HEK293 (cell line): Measurements from ENCODE around the gene IFFO2.

Experiments used
- CTCF ChIA-PET: fragments of 350-600 bp; formaldehyde crosslinking; extraction: SDS; loops from one replicate; lab custom pipeline; 2021; ENCODE audit warnings: antibody characterized with exemption; lab: Yijun Ruan, JAX
- POLR2A ChIA-PET: fragments of 300-600 bp; formaldehyde crosslinking; extraction: SDS; loops from one replicate; lab custom pipeline; 2020; ENCODE audit warnings: antibody characterized with exemption, inconsistent platforms; lab: Yijun Ruan, JAX
- H3K27ac ChIP-seq: fragments of 200-500 bp; sonication (Bioruptor generic); 2 replicates; pipeline ENCODE4 v1.5.1; 2014; ENCODE audit warnings: low read depth, low read length, control low read depth, inconsistent platforms; ENCODE audit errors: extremely low read depth
- H3K36me3 ChIP-seq, 2 experiments: fragments of 200-500 bp in 1 of 2; sonication (Bioruptor generic) in 1 of 2; 1 replicate in 1 of 2; 2 replicates in 1 of 2; pipeline ENCODE4 v1.5.1; 2014 to 2017; ENCODE audit warnings: inconsistent platforms in 2 of 2, low read length in 2 of 2; ENCODE audit not compliant: control insufficient read depth in 2 of 2, insufficient read depth in 1 of 2
- H3K4me1 ChIP-seq: fragments of 200-500 bp; sonication (Bioruptor generic); 2 replicates; pipeline ENCODE4 v1.5.1; 2014; ENCODE audit warnings: mild to moderate bottlenecking, low read length, inconsistent platforms; ENCODE audit not compliant: control insufficient read depth, insufficient read depth
- H3K4me3 ChIP-seq: 2 replicates; pipeline ENCODE4 v1.5.1; 2011; ENCODE audit warnings: low read depth, mild to moderate bottlenecking, control low read depth, low read length, moderate library complexity
- H3K9me3 ChIP-seq: fragments of 200-500 bp; sonication (Bioruptor generic); 2 replicates; pipeline ENCODE4 v1.5.1; 2014; ENCODE audit warnings: low read depth, low read length, inconsistent platforms; ENCODE audit not compliant: control insufficient read depth, insufficient read depth
- ELK4 ChIP-seq: IDR thresholded peaks from 2 replicates; pipeline ENCODE4 v1.6.1; 2011; ENCODE audit warnings: mild to moderate bottlenecking, low read depth, low read length, borderline replicate concordance
- KLF9 ChIP-seq: fragments of 450-650 bp; formaldehyde crosslinking; IDR thresholded peaks from 2 replicates; pipeline ENCODE4 v1.5.1; 2016; ENCODE audit warnings: missing biosample characterization, missing genetic modification characterization, low read depth
- OSR2 ChIP-seq: fragments of 450-650 bp; formaldehyde crosslinking; IDR thresholded peaks from 2 replicates; pipeline ENCODE4 v1.5.1; 2016; ENCODE audit warnings: missing biosample characterization, missing genetic modification characterization
- ZFP37 ChIP-seq: fragments of 450-650 bp; formaldehyde crosslinking; IDR thresholded peaks from 2 replicates; pipeline ENCODE4 v1.5.1; 2016; ENCODE audit warnings: missing biosample characterization, missing genetic modification characterization
- ZNF140 ChIP-seq: fragments of 450-650 bp; formaldehyde crosslinking; IDR thresholded peaks from 2 replicates; pipeline ENCODE4 v1.5.1; 2016; ENCODE audit warnings: missing biosample characterization, missing genetic modification characterization
- ZNF157 ChIP-seq: fragments of 450-650 bp; formaldehyde crosslinking; IDR thresholded peaks from 2 replicates; pipeline ENCODE4 v1.5.1; 2016; ENCODE audit warnings: missing biosample characterization, missing genetic modification characterization
- ZNF391 ChIP-seq: fragments of 450-650 bp; formaldehyde crosslinking; IDR thresholded peaks from 2 replicates; pipeline ENCODE4 v1.5.1; 2016; ENCODE audit warnings: low read depth, missing biosample characterization, missing genetic modification characterization, borderline replicate concordance
- ZNF416 ChIP-seq: fragments of 450-650 bp; formaldehyde crosslinking; IDR thresholded peaks from 2 replicates; pipeline ENCODE4 v1.5.1; 2016; ENCODE audit warnings: missing biosample characterization, missing genetic modification characterization
- ZNF449 ChIP-seq: fragments of 450-650 bp; formaldehyde crosslinking; IDR thresholded peaks from 2 replicates; pipeline ENCODE4 v1.5.1; 2017; ENCODE audit warnings: missing biosample characterization, mild to moderate bottlenecking, missing genetic modification characterization, moderate library complexity
- ZNF596 ChIP-seq: fragments of 450-650 bp; IDR thresholded peaks from 2 replicates; pipeline ENCODE4 v1.5.0; 2018; ENCODE audit warnings: missing biosample characterization, mild to moderate bottlenecking, missing genetic modification characterization, moderate library complexity
- ZNF654 ChIP-seq: fragments of 450-650 bp; formaldehyde crosslinking; IDR thresholded peaks from 2 replicates; pipeline ENCODE4 v1.5.1; 2016; ENCODE audit warnings: low read depth, missing biosample characterization, missing genetic modification characterization
- ZNF701 ChIP-seq: fragments of 450-650 bp; formaldehyde crosslinking; IDR thresholded peaks from 2 replicates; pipeline ENCODE4 v1.5.1; 2016; ENCODE audit warnings: missing biosample characterization, missing genetic modification characterization
- ZNF830 ChIP-seq: fragments of 450-650 bp; IDR thresholded peaks from 2 replicates; pipeline ENCODE4 v1.5.0; 2018; ENCODE audit warnings: missing biosample characterization, missing genetic modification characterization, low read depth, mild to moderate bottlenecking, moderate library complexity
- ZSCAN5A ChIP-seq: fragments of 450-650 bp; formaldehyde crosslinking; IDR thresholded peaks from 2 replicates; pipeline ENCODE4 v1.5.1; 2016; ENCODE audit warnings: missing biosample characterization, missing genetic modification characterization

IFFO2 gene

GRCh38 chr1:18956193-18957135, at the start of gene IFFO2 (continued):
- 0 out of 2 replicates have a peak, but pooled peaks have one; percentile 24 for TF ChIP-seq ZSCAN5A (tag by site-specific recombination)
- TF ChIP-seq KLF9 (tag by site-specific recombination): peak; percentile 80
- no peak for TF ChIP-seq ZNF140 (tag by site-specific recombination)

GRCh38 chr1:19006000-19006399, 49.5 kb upstream of the IFFO2 start:
- Histone ChIP-seq H3K4me3 (no peak overlapping the region), H3K4me1 (peaks cover 2% of the 10 kb centered on the region; the same call in 1 of the 2 replicates), H3K36me3 (no peaks in the 10 kb centered on the region), H3K9me3 (no peaks in the 10 kb centered on the region), H3K27ac (no peak overlapping the region)
- TF ChIP-seq ZFP37 (tag by site-specific recombination) (no peak), ZNF830 (tag by site-specific recombination) (no peak), ZNF654 (tag by site-specific recombination) (no peak), ZNF701 (tag by site-specific recombination) (no peak), ZNF596 (no peak), ZNF416 (tag by site-specific recombination) (no peak), ZNF157 (tag by site-specific recombination) (no peak), OSR2 (tag by site-specific recombination) (no peak)
- ChIA-PET CTCF (interaction anchor here (0.6 kb wide), 1 partner anchor 402 kb away, joined by 3 read pairs; no protein-coding TSS in a partner anchor), POLR2A (no interaction called here)

GRCh38 chr1:19003371-19004290, 47.2 kb upstream of the IFFO2 start:
- H3K4me1 ChIP-seq: no peaks in the 10 kb centered on the region
- no peak overlapping the region for H3K4me3 ChIP-seq
- TF ChIP-seq ZNF391 (tag by site-specific recombination) (no peak), ZNF449 (tag by site-specific recombination) (no peak), ELK4 (no peak)
- TF ChIP-seq, all 188 proteins: peak for 0
- ChIA-PET CTCF (interaction anchor here (0.5 kb wide), 1 partner anchor 9 kb away, joined by 5 read pairs; no protein-coding TSS in a partner anchor), POLR2A (no interaction called here)
- Histone ChIP-seq H3K27ac (no peak overlapping the region), H3K9me3 (no peaks in the 10 kb centered on the region), H3K36me3 (no peaks in the 10 kb centered on the region)
